HFFc6 (cell line): ENCODE results near the gene MALT1. TPM values are rescaled to one million over a fixed set of nuclear protein-coding genes. Genes with fewer than 3 reads are reported as not detected.

Experiments used
- DNase-seq: peaks from one replicate; pipeline ENCODE4 v3.0.0-alpha.2; 2018
- H3K27ac Mint-ChIP-seq: 2 replicates; pipeline ENCODE4 v1.8.0; 2020; ENCODE audit warnings: mild to moderate bottlenecking, mixed read lengths
- H3K27me3 Mint-ChIP-seq: 2 replicates; pipeline ENCODE4 v1.8.0; 2021; ENCODE audit warnings: mild to moderate bottlenecking, moderate library complexity, mixed read lengths; ENCODE audit not compliant: insufficient read depth
- H3K36me3 Mint-ChIP-seq: 2 replicates; pipeline ENCODE4 v1.8.0; 2021; ENCODE audit warnings: low read depth, mixed read lengths
- H3K4me1 Mint-ChIP-seq: 2 replicates; pipeline ENCODE4 v1.8.0; 2020; ENCODE audit warnings: low read depth, mixed read lengths
- H3K4me3 Mint-ChIP-seq: 2 replicates; pipeline ENCODE4 v1.8.0; 2020; ENCODE audit warnings: mild to moderate bottlenecking, moderate library complexity, mixed read lengths
- H3K9me3 Mint-ChIP-seq: 2 replicates; pipeline ENCODE4 v1.8.0; 2020; ENCODE audit warnings: mild to moderate bottlenecking, mixed read lengths
- CTCF ChIP-seq: fragments of 200-600 bp; sonication (generic); IDR thresholded peaks from 2 replicates; pipeline ENCODE4 v1.5.0; 2021; ENCODE audit warnings: antibody characterized with exemption, mild to moderate bottlenecking
- total RNA-seq, 6 experiments: library from RNA; stranded (reverse); fragmentation: NEBNext Ultra II Directional; extraction: Animal tissue kit (Norgen Biotek cat#: 25700); gene quantifications; 2 replicates in 1 of 6; 3 replicates in 5 of 6; pipeline ENCODE4 v1.2.3, GENCODE V29; 2021

The MALT1 gene
- total RNA-seq, 6 experiments from 2014 or later, result 19.9 to 25.6 (median 22.4) TPM

DNA sequence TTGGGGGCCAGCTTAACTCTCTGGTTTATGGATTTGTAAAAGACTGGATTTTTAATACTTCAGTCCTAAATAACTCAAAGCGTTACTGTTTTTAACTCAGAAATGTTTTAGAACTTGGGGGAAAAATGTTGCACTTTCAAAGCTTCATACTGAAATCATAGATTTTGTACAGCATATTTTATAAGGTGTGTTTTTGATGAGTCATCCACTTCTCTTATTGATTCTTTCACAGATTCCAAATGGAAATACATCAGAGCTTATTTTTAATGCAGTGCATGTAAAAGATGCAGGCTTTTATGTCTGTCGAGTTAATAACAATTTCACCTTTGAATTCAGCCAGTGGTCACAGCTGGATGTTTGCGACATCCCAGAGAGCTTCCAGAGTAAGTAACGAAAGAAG lies 28.9 kb downstream of the MALT1 start:
- no peak for DNase-seq
- Mint-ChIP-seq H3K27me3 (no peaks in the 10 kb centered on the region; the same call in 1 of the 2 replicates), H3K9me3 (no peaks in the 10 kb centered on the region), H3K4me3 (no peak overlapping the region), H3K27ac (no peak overlapping the region), H3K4me1 (no peaks in the 10 kb centered on the region), H3K36me3 (peaks cover 44% of the 10 kb centered on the region)
- TF ChIP-seq CTCF, result no peak

GRCh38 chr18:58712930-58713329 lies 41.7 kb downstream of the MALT1 start:
- Mint-ChIP-seq H3K27ac (no peak overlapping the region), H3K4me3 (no peak overlapping the region), H3K4me1 (peaks cover 12% of the 10 kb centered on the region), H3K36me3 (peaks cover 12% of the 10 kb centered on the region), H3K27me3 (no peaks in the 10 kb centered on the region; the same call in 1 of the 2 replicates), H3K9me3 (no peaks in the 10 kb centered on the region)
- DNase-seq, result no peak
- TF ChIP-seq CTCF, result no peak

DNA sequence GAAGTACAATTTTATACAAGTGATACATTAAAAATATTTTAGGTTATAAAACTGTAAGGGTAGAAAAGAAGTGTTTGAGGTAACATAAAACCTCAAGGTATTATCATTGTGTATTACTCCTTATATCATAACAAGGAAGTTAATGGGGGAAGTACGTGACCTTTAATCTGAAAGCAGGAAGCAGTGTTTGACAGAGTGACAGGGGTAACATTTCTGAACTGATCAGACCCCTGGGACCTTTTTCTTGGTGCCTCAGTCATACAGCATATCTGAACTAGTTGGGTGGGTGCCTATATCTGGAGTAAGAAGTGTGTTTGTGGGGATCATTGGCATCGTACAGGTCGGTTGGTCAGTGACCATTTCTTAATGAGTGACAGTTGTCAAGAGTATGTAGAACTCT lies 43.0 kb downstream of the MALT1 start:
- H3K27me3 Mint-ChIP-seq, result no peaks in the 10 kb centered on the region; the same call in 1 of the 2 replicates
- no peak for DNase-seq
- no peak overlapping the region for H3K4me3 Mint-ChIP-seq
- H3K4me1 Mint-ChIP-seq, result peaks cover 12% of the 10 kb centered on the region
- no peak for TF ChIP-seq CTCF
- no peaks in the 10 kb centered on the region for H3K9me3 Mint-ChIP-seq
- peaks cover 12% of the 10 kb centered on the region for H3K36me3 Mint-ChIP-seq
- no peak overlapping the region for H3K27ac Mint-ChIP-seq

- TF ChIP-seq CTCF, result no peak
- Mint-ChIP-seq H3K9me3 (no peaks in the 10 kb centered on the region), H3K36me3 (peaks cover 12% of the 10 kb centered on the region), H3K4me3 (no peak overlapping the region), H3K4me1 (peaks cover 12% of the 10 kb centered on the region), H3K27ac (no peak overlapping the region), H3K27me3 (no peaks in the 10 kb centered on the region; the same call in 1 of the 2 replicates)
- no peak for DNase-seq
Observed at GRCh38 chr18:58714821-58715220, 43.6 kb downstream of the MALT1 start.

GRCh38 chr18:58715540-58715939 lies 44.3 kb downstream of the MALT1 start:
- Mint-ChIP-seq H3K27ac (no peak overlapping the region), H3K4me1 (peaks cover 12% of the 10 kb centered on the region), H3K9me3 (no peaks in the 10 kb centered on the region), H3K36me3 (peaks cover 12% of the 10 kb centered on the region), H3K27me3 (no peaks in the 10 kb centered on the region; the same call in 1 of the 2 replicates), H3K4me3 (no peak overlapping the region)
- no peak for DNase-seq
- no peak for TF ChIP-seq CTCF
